HL-60 (cell line): ENCODE data around the gene MEAK7.

ENCODE experiments used
- DNase-seq, 2 experiments: peaks; one replicate each; pipeline ENCODE4 v3.0.0-alpha.2; 2010 to 2020; ENCODE audit warnings: low read depth in 1 of 2, low spot score in 1 of 2
- H3K27ac ChIP-seq: fragments of 250-450 bp; sonication (Bioruptor Pico); replicated peaks from 2 replicates; pipeline ENCODE4 v1.5.1; 2020; ENCODE audit warnings: mild to moderate bottlenecking, moderate library complexity
- H3K27me3 ChIP-seq: fragments of 250-450 bp; sonication (Bioruptor Pico); 2 replicates; pipeline ENCODE4 v1.5.1; 2021; ENCODE audit warnings: mild to moderate bottlenecking, moderate library complexity; ENCODE audit not compliant: insufficient read depth, poor library complexity, severe bottlenecking
- H3K4me3 ChIP-seq: replicated peaks from 2 replicates; pipeline ENCODE4 v1.5.1; 2011; ENCODE audit warnings: mild to moderate bottlenecking, control low read depth, low read length; ENCODE audit not compliant: insufficient read depth
- CTCF ChIP-seq: IDR thresholded peaks from one replicate; pipeline ENCODE4 v1.5.1; 2011; ENCODE audit warnings: low read length, control low read depth, inconsistent platforms; ENCODE audit not compliant: insufficient read depth
- GABPA ChIP-seq: IDR thresholded peaks from 2 replicates; pipeline ENCODE4 v1.6.1; 2012; ENCODE audit warnings: low read depth
- POLR2AphosphoS5 ChIP-seq: IDR thresholded peaks from 2 replicates; pipeline ENCODE4 v1.6.1; 2012; ENCODE audit warnings: low read depth
- REST ChIP-seq: IDR thresholded peaks from 2 replicates; pipeline ENCODE4 v1.6.1; 2012; ENCODE audit warnings: low read depth; ENCODE audit not compliant: insufficient replicate concordance
- SPI1 ChIP-seq: IDR thresholded peaks from 2 replicates; pipeline ENCODE4 v1.6.1; 2012; ENCODE audit warnings: low read depth, mild to moderate bottlenecking, borderline replicate concordance

MEAK7 gene

GRCh38 chr16:84547546-84548061 is 43.1 kb upstream of the MEAK7 start:
- Histone ChIP-seq H3K4me3 (no peak overlapping the region), H3K27ac (no peak overlapping the region), H3K27me3 (no peaks in the 10 kb centered on the region)
- no peak for DNase-seq
- no peak for TF ChIP-seq SPI1
- TF ChIP-seq GABPA: no peak
- TF ChIP-seq REST: no peak
- TF ChIP-seq CTCF: no peak
- no peak for TF ChIP-seq POLR2AphosphoS5

- DNase-seq: no peak
- TF ChIP-seq SPI1 (no peak), CTCF (no peak), GABPA (no peak), REST (no peak)
Observed at GRCh38 chr16:84546669-84547545, 42.4 kb upstream of the MEAK7 start.

GRCh38 chr16:84545114-84545737 is 40.8 kb upstream of the MEAK7 start:
- Histone ChIP-seq H3K27ac (no peak overlapping the region), H3K27me3 (no peaks in the 10 kb centered on the region), H3K4me3 (no peak overlapping the region)
- TF ChIP-seq REST: no peak
- TF ChIP-seq GABPA: no peak
- no peak for TF ChIP-seq POLR2AphosphoS5
- no peak for TF ChIP-seq CTCF
- TF ChIP-seq SPI1: no peak
- no peak for DNase-seq

More at GRCh38 chr16:84546669-84547545, 42.4 kb upstream of the MEAK7 start:
- H3K27ac ChIP-seq: no peak overlapping the region
- H3K4me3 ChIP-seq: no peak overlapping the region
- H3K27me3 ChIP-seq: no peaks in the 10 kb centered on the region
